Epithelial cell of alveolus of lung (primary cell): ENCODE measurements around the gene BATF. TPM values are rescaled to one million over a fixed set of nuclear protein-coding genes. Genes with fewer than 3 reads are reported as not detected.

ENCODE experiments used
- total RNA-seq: library from RNA; depleted of rRNA; stranded (reverse); fragments of >200 nt; gene quantifications from 2 replicates; pipeline ENCODE4 v1.2.1, GENCODE V29; 2015

Gene BATF
- total RNA-seq: not detected in 2 replicates

GRCh38 chr14:75522224-75522982, at the start of gene BATF:
TSS of gene BATF (plus strand) at chr14:75522469. CDS start at chr14:75522683, 214 bp downstream.

GRCh38 chr14:75578102-75578785, 56.0 kb downstream of the BATF start, which contains the start of gene FLVCR2:
TSS of gene FLVCR2 (plus strand) at chr14:75578620. CDS start at chr14:75578973, 353 bp downstream.

Other genes with a start within 250 kb of the BATF start
- 99.3 and 179 TPM in 2 replicates for gene FOS, start 243.6 kb upstream of the BATF start, total RNA-seq
- gene JDP2, start 94.4 kb upstream of the BATF start, total RNA-seq: 41.8 and 47.2 TPM in 2 replicates
- gene FLVCR2, start 56.2 kb downstream of the BATF start, total RNA-seq: 0.39 and 0.40 TPM in 2 replicates
- gene ERG28, start 138.4 kb downstream of the BATF start, total RNA-seq: 14.5 and 20.6 TPM in 2 replicates
- 11.5 and 16.2 TPM in 2 replicates for gene TTLL5, start 138.8 kb downstream of the BATF start, total RNA-seq